ENCODE data around the gene TMEM31. TPM values are rescaled to one million over a fixed set of nuclear protein-coding genes. Genes with fewer than 3 reads are reported as not detected.
A peak's percentile ranks its signal among the peaks of the same experiment; 100 is the strongest.

The TMEM31 gene
- total RNA-seq, 4 donors from 2014 or later = not detected

- Histone ChIP-seq H3K27me3 (peaks cover 0 to 5% (median 0%) of the 10 kb centered on the region in 4 donors), H3K36me3 (peaks cover 0 to 35% (median 26%) of the 10 kb centered on the region in 4 donors), H3K4me1 (peaks cover 0 to 12% (median 3%) of the 10 kb centered on the region in 4 donors), H3K9me3 (no peaks in the 10 kb centered on the region), H3K4me3 (no peak overlapping the region), H3K27ac (replicated peaks in 1 of 4) (no peak overlapping the region)
- DNase-seq (ENCODE audit: extremely low spot score) = no peak
- intact Hi-C loops (cut with DNase I) = loop anchor here (5.0 kb wide), 1 partner anchor 37 kb away; no protein-coding TSS in a partner anchor
- 69% methylated on average over 8 of the region's 8 CpGs for WGBS
- no peak for TF ChIP-seq POLR2AphosphoS5 (IDR thresholded peaks at IDR 0.05)
- no peak for TF ChIP-seq EP300 (IDR thresholded peaks at IDR 0.05)
- TF ChIP-seq CTCF (IDR thresholded peaks at IDR 0.05) = no peak
- no peak for TF ChIP-seq POLR2A (IDR thresholded peaks at IDR 0.05; ENCODE audit: low read depth)
Measured at GRCh38 chrX:103674531-103675454, 35.9 kb upstream of the TMEM31 start.

GRCh38 chrX:103678199-103678993 lies 32.3 kb upstream of the TMEM31 start:
- 71% methylated on average over 5 of the region's 5 CpGs for WGBS
- Histone ChIP-seq H3K4me3 (no peak overlapping the region), H3K36me3 (peaks cover 0 to 61% (median 31%) of the 10 kb centered on the region in 4 donors), H3K9me3 (no peaks in the 10 kb centered on the region), H3K27ac (replicated peaks in 1 of 4) (no peak overlapping the region), H3K4me1 (peaks cover 0 to 35% (median 7%) of the 10 kb centered on the region in 4 donors), H3K27me3 (peaks cover 0 to 5% (median 0%) of the 10 kb centered on the region in 4 donors)
- intact Hi-C loops (cut with DNase I) = no loop called here
- TF ChIP-seq CTCF (IDR thresholded peaks at IDR 0.05) (no peak), POLR2AphosphoS5 (IDR thresholded peaks at IDR 0.05) (no peak), POLR2A (IDR thresholded peaks at IDR 0.05; ENCODE audit: low read depth) (no peak), EP300 (IDR thresholded peaks at IDR 0.05) (no peak)
- no peak for DNase-seq (ENCODE audit: extremely low spot score)

DNA sequence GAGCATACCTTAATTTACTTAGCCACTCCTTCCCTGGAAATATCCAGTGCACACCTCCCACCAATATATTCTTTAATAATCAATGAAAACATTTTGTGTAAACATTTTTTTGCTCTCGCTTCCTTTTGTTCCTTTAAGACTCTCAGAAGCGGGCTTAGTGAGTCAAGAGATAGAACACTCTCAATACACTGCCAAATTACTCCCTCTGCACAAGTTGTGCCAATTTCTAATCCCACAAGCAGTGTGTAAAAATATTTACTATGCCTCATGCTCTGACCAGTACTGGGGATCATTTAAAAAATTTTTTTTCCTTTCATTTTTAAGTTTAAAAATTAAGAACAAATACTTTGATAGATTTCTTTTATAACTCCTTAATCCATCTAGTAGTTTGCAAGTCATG lies 29.3 kb upstream of the TMEM31 start:
- WGBS = 56% methylated on average over 2 of the region's 2 CpGs
- Histone ChIP-seq H3K4me3 (no peak overlapping the region), H3K9me3 (no peaks in the 10 kb centered on the region), H3K4me1 (peaks cover 4 to 51% (median 14%) of the 10 kb centered on the region in 4 donors), H3K27ac (replicated peaks in 1 of 4) (no peak overlapping the region), H3K36me3 (peaks cover 0 to 63% (median 34%) of the 10 kb centered on the region in 4 donors), H3K27me3 (peaks cover 0 to 5% (median 0%) of the 10 kb centered on the region in 4 donors)
- no peak for DNase-seq (ENCODE audit: extremely low spot score)
- TF ChIP-seq POLR2AphosphoS5 (IDR thresholded peaks at IDR 0.05) (no peak), POLR2A (IDR thresholded peaks at IDR 0.05; ENCODE audit: low read depth) (no peak), CTCF (IDR thresholded peaks at IDR 0.05) (no peak), EP300 (IDR thresholded peaks at IDR 0.05) (no peak)
- intact Hi-C loops (cut with DNase I) = loop anchor here (5.0 kb wide), 1 partner anchor 49 kb away; no protein-coding TSS in a partner anchor

DNA sequence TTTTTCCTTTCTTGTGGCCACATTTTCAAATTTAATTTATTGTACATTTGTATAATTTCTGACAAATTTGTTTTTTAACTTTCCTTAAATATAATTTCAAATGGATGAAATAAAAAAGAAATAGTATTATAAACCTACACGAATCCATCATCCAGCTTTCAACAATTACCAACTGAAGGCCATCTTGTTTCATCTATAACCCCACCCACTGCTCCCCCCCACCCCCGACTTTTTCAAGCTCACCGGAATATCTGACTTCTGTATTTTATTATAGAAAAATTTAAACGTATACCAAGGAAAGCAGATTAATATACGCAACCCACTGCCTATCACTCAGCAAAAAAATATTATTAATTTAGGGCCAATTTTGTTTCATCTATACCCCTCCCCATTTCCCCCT lies 25.3 kb upstream of the TMEM31 start:
- peak overlapping the region; percentile 55 to 64 (median 62) for H3K4me3 ChIP-seq

More for the DNA sequence above, 25.3 kb upstream of the TMEM31 start:
- WGBS = 42% methylated on average over 5 of the region's 5 CpGs
- H3K9me3 ChIP-seq = no peaks in the 10 kb centered on the region
- peak overlapping the region; percentile 85 to 95 (median 94) for H3K27ac ChIP-seq (replicated peaks in 1 of 4)
- TF ChIP-seq POLR2AphosphoS5 (IDR thresholded peaks at IDR 0.05) (no peak), CTCF (IDR thresholded peaks at IDR 0.05) (no peak), EP300 (IDR thresholded peaks at IDR 0.05) (no peak), POLR2A (IDR thresholded peaks at IDR 0.05; ENCODE audit: low read depth) (no peak)
- peaks cover 4 to 43% (median 18%) of the 10 kb centered on the region in 4 donors for H3K4me1 ChIP-seq
- DNase-seq (ENCODE audit: extremely low spot score) = no peak
- intact Hi-C loops (cut with DNase I) = loop anchor here (5.0 kb wide), 1 partner anchor 153 kb away; no protein-coding TSS in a partner anchor
- no peaks in the 10 kb centered on the region for H3K27me3 ChIP-seq
- peaks cover 0 to 40% (median 15%) of the 10 kb centered on the region in 4 donors for H3K36me3 ChIP-seq

Measured in esophagus muscularis mucosa (tissue), 4 donors.